SK-N-SH treated with all-trans-retinoic acid at 6 μM for 48 hours (cell line): ENCODE results near the gene MED4.

Experiments used
- ARNTL ChIP-seq: fragments of 450-650 bp; formaldehyde crosslinking; IDR thresholded peaks from 2 replicates; pipeline ENCODE4 v1.5.0; 2020; ENCODE audit warnings: low read depth, mild to moderate bottlenecking, moderate library complexity, borderline replicate concordance
- BACH2 ChIP-seq: fragments of 250-450 bp; sonication (Bioruptor Pico); IDR thresholded peaks from 2 replicates; pipeline ENCODE4 v1.9.0; 2021; ENCODE audit warnings: mild to moderate bottlenecking, borderline replicate concordance
- CSDC2 ChIP-seq: fragments of 250-450 bp; sonication (Bioruptor Pico); IDR thresholded peaks from 2 replicates; pipeline ENCODE4 v1.5.0; 2020; ENCODE audit warnings: mild to moderate bottlenecking, moderate library complexity
- GLIS3 ChIP-seq: fragments of 250-450 bp; sonication (Bioruptor Pico); IDR thresholded peaks from 2 replicates; pipeline ENCODE4 v1.5.0; 2020; ENCODE audit warnings: mild to moderate bottlenecking, moderate library complexity
- PATZ1 ChIP-seq: fragments of 250-450 bp; sonication (Bioruptor Pico); IDR thresholded peaks from 2 replicates; pipeline ENCODE4 v1.8.0; 2020; ENCODE audit warnings: mild to moderate bottlenecking, moderate library complexity, borderline replicate concordance
- ZC3H10 ChIP-seq: fragments of 250-450 bp; sonication (Bioruptor Pico); IDR thresholded peaks from 2 replicates; pipeline ENCODE4 v1.5.1; 2021; ENCODE audit warnings: mild to moderate bottlenecking, moderate library complexity
- ZFP3 ChIP-seq: fragments of 250-450 bp; sonication (Bioruptor Pico); IDR thresholded peaks from 2 replicates; pipeline ENCODE4 v1.5.0; 2020; ENCODE audit warnings: mild to moderate bottlenecking, moderate library complexity
- ZNF70 ChIP-seq: fragments of 450-650 bp; formaldehyde crosslinking; IDR thresholded peaks from 2 replicates; pipeline ENCODE4 v1.5.0; 2020; ENCODE audit warnings: mild to moderate bottlenecking, moderate library complexity
- ZNF8 ChIP-seq: fragments of 450-650 bp; formaldehyde crosslinking; IDR thresholded peaks from 2 replicates; pipeline ENCODE4 v1.5.0; 2020; ENCODE audit warnings: mild to moderate bottlenecking, moderate library complexity

- TF ChIP-seq CSDC2 (CRISPR knock-in tag) (no peak), ZC3H10 (CRISPR knock-in tag) (no peak), ARNTL (CRISPR knock-in tag) (no peak), ZFP3 (no peak), PATZ1 (no peak), GLIS3 (CRISPR knock-in tag) (no peak), BACH2 (CRISPR knock-in tag) (no peak), ZNF70 (CRISPR knock-in tag) (no peak), ZNF8 (CRISPR knock-in tag) (no peak)
Measured at GRCh38 chr13:48094404-48094780, 512 bp downstream of the MED4 start.
